ENCODE data around the gene IL17REL.

IL17REL gene

DNA sequence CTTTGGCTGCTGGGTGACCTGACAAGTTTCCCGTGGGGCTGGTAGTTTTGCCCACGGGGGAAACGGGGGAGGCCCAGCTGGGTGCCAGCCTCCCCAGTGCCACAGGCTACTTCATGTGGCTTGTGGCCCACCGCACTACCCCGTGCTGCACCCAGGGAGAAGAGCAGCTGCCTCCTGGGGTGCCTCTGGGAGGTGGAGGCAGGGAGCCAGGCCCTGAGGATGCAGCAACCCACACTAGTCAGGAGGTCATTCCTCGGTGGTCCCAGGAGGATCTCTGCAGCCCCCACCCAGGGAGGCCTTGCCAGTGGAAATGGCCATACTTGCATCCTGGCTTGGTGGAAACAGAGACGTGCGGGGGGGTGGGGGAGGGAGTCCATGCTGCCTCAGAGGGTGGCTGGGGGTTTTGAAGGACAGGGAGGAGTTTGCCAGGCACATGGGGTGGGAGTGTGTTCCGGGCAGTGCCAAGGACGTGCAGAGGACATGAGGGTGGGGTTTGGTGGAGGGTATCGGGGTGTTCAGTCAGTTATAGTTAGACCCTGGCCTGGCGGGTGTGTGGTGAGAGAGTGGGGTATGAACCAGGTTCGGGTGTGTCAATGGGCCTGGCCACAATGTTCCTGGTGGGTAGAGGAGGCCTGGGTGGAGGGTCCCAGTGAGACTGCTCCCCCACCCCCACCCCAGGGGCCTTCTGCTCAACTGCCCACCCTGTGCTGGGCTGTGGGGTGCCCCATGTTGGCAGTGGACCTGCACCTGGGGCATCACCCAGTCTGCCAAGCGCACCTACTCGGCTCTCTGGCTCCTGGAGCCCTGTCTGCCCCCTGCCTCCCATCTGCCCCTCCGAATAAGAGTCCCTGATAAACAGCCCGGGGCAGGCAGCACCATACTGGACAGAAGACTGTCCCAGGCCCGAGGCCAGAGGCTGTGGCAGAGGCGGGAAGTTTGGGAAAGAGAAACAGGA is 48.2 kb downstream of the IL17REL start:
- H3K79me1 ChIP-seq (ENCODE audit: low read depth, low read length), result peaks cover 27% of the 10 kb centered on the region
- no peak overlapping the region for H3K4me2 ChIP-seq (ENCODE audit: insufficient read depth, low read length, poor library complexity, severe bottlenecking)
- H3K18ac ChIP-seq (ENCODE audit: low read length), result no peak overlapping the region
- peak overlapping the region; percentile 66 for H2BK5ac ChIP-seq (ENCODE audit: low read length)
- H2AK5ac ChIP-seq (ENCODE audit: low read depth, low read length), result peak overlapping the region; percentile 81
- no peak overlapping the region for H4K91ac ChIP-seq (ENCODE audit: low read depth, low read length, poor library complexity)
- DNase-seq (ENCODE audit: low spot score), result no peak
- peaks cover 28 to 29% of the 10 kb centered on the region in 2 donors for H3K4me1 ChIP-seq (ENCODE audit: control insufficient read depth in 2 of 2, insufficient read depth in 1 of 2, low read depth in 1 of 2, low read length in 2 of 2)
- H3K36me3 ChIP-seq (replicated peaks in 1 of 2; ENCODE audit: control insufficient read depth in 2 of 2, insufficient read depth in 2 of 2, low read length in 2 of 2), result peaks cover 21 to 29% of the 10 kb centered on the region in 2 donors
- H3K27ac ChIP-seq (replicated peaks; ENCODE audit: low read length), result no peak overlapping the region
- peaks cover 0 to 2% (median 0%) of the 10 kb centered on the region in 3 experiments for H3K27me3 ChIP-seq (ENCODE audit: control insufficient read depth in 3 of 3, insufficient read depth in 3 of 3, low read depth in 1 of 3, low read length in 3 of 3)
- no peak overlapping the region for H2AFZ ChIP-seq (ENCODE audit: low read length)
- no CpG with 5 or more reads among the region's 19 CpGs for WGBS, 2 donors (ENCODE audit: extremely low coverage in 2 of 2, insufficient read length in 2 of 2, insufficient replicate concordance in 1 of 2)
- no peak overlapping the region for H3K14ac ChIP-seq (ENCODE audit: low read length)
- no peak overlapping the region for H2BK12ac ChIP-seq (ENCODE audit: low read length)
- H3K4ac ChIP-seq (ENCODE audit: low read length), result no peak overlapping the region
- no peak overlapping the region for H2BK15ac ChIP-seq (ENCODE audit: low read length)
- peak overlapping the region; percentile 81 for H3K9ac ChIP-seq (ENCODE audit: low read depth, low read length, poor library complexity)
- no peak overlapping the region for H3K4me3 ChIP-seq (ENCODE audit: low read length in 2 of 2)
- no peak overlapping the region for H2BK120ac ChIP-seq (ENCODE audit: low read depth, low read length)
- no peak overlapping the region for H4K8ac ChIP-seq (ENCODE audit: low read depth, low read length)
- H3K9me3 ChIP-seq (replicated peaks in 1 of 2; ENCODE audit: control insufficient read depth in 2 of 2, insufficient read depth in 1 of 2, low read depth in 1 of 2, low read length in 2 of 2), result no peaks in the 10 kb centered on the region
- peak overlapping the region; percentile 73 for H3K23ac ChIP-seq (ENCODE audit: low read depth, low read length, poor library complexity)

DNA sequence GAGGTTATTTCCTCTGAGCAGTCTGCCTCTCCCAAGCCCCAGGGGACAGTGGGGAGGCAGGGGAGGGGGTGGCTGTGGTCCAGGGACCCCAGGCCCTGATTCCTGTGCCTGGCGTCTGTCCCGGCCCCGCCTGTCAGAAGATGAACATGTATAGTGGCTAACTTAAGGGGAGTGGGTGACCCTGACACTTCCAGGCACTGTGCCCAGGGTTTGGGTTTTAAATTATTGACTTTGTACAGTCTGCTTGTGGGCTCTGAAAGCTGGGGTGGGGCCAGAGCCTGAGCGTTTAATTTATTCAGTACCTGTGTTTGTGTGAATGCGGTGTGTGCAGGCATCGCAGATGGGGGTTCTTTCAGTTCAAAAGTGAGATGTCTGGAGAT is 48.9 kb downstream of the IL17REL start:
- H2BK12ac ChIP-seq (ENCODE audit: low read length), result no peak overlapping the region
- H3K4me3 ChIP-seq (ENCODE audit: low read length in 2 of 2), result no peak overlapping the region
- peak overlapping the region; percentile 66 for H2BK5ac ChIP-seq (ENCODE audit: low read length)
- H2BK120ac ChIP-seq (ENCODE audit: low read depth, low read length), result no peak overlapping the region
- peaks cover 26% of the 10 kb centered on the region for H3K79me1 ChIP-seq (ENCODE audit: low read depth, low read length)
- H3K27me3 ChIP-seq (ENCODE audit: control insufficient read depth in 3 of 3, insufficient read depth in 3 of 3, low read depth in 1 of 3, low read length in 3 of 3), result peaks cover 0 to 2% (median 0%) of the 10 kb centered on the region in 3 experiments
- no peak for DNase-seq (ENCODE audit: low spot score)
- H4K91ac ChIP-seq (ENCODE audit: low read depth, low read length, poor library complexity), result no peak overlapping the region
- H3K9ac ChIP-seq (ENCODE audit: low read depth, low read length, poor library complexity), result no peak overlapping the region
- H2BK15ac ChIP-seq (ENCODE audit: low read length), result no peak overlapping the region
- H3K36me3 ChIP-seq (replicated peaks in 1 of 2; ENCODE audit: control insufficient read depth in 2 of 2, insufficient read depth in 2 of 2, low read length in 2 of 2), result peaks cover 21 to 29% of the 10 kb centered on the region in 2 donors
- H2AK5ac ChIP-seq (ENCODE audit: low read depth, low read length), result peak overlapping the region; percentile 99
- no peak overlapping the region for H3K14ac ChIP-seq (ENCODE audit: low read length)
- H3K9me3 ChIP-seq (replicated peaks in 1 of 2; ENCODE audit: control insufficient read depth in 2 of 2, insufficient read depth in 1 of 2, low read depth in 1 of 2, low read length in 2 of 2), result no peaks in the 10 kb centered on the region
- H4K8ac ChIP-seq (ENCODE audit: low read depth, low read length), result no peak overlapping the region
- no peak overlapping the region for H3K27ac ChIP-seq (replicated peaks; ENCODE audit: low read length)
- H3K23ac ChIP-seq (ENCODE audit: low read depth, low read length, poor library complexity), result no peak overlapping the region
- H3K18ac ChIP-seq (ENCODE audit: low read length), result no peak overlapping the region
- H3K4ac ChIP-seq (ENCODE audit: low read length), result no peak overlapping the region
- no CpG with 5 or more reads among the region's 6 CpGs for WGBS, 2 donors (ENCODE audit: extremely low coverage in 2 of 2, insufficient read length in 2 of 2, insufficient replicate concordance in 1 of 2)
- H3K4me2 ChIP-seq (ENCODE audit: insufficient read depth, low read length, poor library complexity, severe bottlenecking), result no peak overlapping the region
- no peak overlapping the region for H2AFZ ChIP-seq (ENCODE audit: low read length)
- H3K4me1 ChIP-seq (ENCODE audit: control insufficient read depth in 2 of 2, insufficient read depth in 1 of 2, low read depth in 1 of 2, low read length in 2 of 2), result peaks cover 35 to 36% of the 10 kb centered on the region in 2 donors

DNA sequence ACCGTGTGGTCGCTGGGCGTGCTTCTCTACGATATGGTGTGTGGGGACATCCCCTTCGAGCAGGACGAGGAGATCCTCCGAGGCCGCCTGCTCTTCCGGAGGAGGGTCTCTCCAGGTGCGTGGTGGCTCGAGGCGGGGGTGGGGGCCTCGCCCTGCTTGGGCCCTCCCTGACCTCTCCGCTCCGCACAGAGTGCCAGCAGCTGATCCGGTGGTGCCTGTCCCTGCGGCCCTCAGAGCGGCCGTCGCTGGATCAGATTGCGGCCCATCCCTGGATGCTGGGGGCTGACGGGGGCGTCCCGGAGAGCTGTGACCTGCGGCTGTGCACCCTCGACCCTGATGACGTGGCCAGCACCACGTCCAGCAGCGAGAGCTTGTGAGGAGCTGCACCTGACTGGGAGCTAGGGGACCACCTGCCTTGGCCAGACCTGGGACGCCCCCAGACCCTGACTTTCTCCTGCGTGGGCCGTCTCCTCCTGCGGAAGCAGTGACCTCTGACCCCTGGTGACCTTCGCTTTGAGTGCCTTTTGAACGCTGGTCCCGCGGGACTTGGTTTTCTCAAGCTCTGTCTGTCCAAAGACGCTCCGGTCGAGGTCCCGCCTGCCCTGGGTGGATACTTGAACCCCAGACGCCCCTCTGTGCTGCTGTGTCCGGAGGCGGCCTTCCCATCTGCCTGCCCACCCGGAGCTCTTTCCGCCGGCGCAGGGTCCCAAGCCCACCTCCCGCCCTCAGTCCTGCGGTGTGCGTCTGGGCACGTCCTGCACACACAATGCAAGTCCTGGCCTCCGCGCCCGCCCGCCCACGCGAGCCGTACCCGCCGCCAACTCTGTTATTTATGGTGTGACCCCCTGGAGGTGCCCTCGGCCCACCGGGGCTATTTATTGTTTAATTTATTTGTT is 49.6 kb downstream of the IL17REL start:
- no CpG with 5 or more reads among the region's 63 CpGs for WGBS, 2 donors (ENCODE audit: extremely low coverage in 2 of 2, insufficient read length in 2 of 2, insufficient replicate concordance in 1 of 2)
- Histone ChIP-seq H3K23ac (ENCODE audit: low read depth, low read length, poor library complexity) (peak overlapping the region; percentile 85), H3K4ac (ENCODE audit: low read length) (no peak overlapping the region), H3K9ac (ENCODE audit: low read depth, low read length, poor library complexity) (peak overlapping the region; percentile 86), H3K27ac (replicated peaks; ENCODE audit: low read length) (peak overlapping the region; percentile 85), H2BK120ac (ENCODE audit: low read depth, low read length) (peak overlapping the region; percentile 72), H4K91ac (ENCODE audit: low read depth, low read length, poor library complexity) (peak overlapping the region; percentile 97), H3K79me1 (ENCODE audit: low read depth, low read length) (peaks cover 26% of the 10 kb centered on the region), H3K14ac (ENCODE audit: low read length) (peak overlapping the region; percentile 97), H3K9me3 (replicated peaks in 1 of 2; ENCODE audit: control insufficient read depth in 2 of 2, insufficient read depth in 1 of 2, low read depth in 1 of 2, low read length in 2 of 2) (no peaks in the 10 kb centered on the region), H2BK15ac (ENCODE audit: low read length) (peak overlapping the region; percentile 92), H3K4me1 (ENCODE audit: control insufficient read depth in 2 of 2, insufficient read depth in 1 of 2, low read depth in 1 of 2, low read length in 2 of 2) (peaks cover 34 to 36% of the 10 kb centered on the region in 2 donors), H2BK5ac (ENCODE audit: low read length) (peak overlapping the region; percentile 94), H3K36me3 (replicated peaks in 1 of 2; ENCODE audit: control insufficient read depth in 2 of 2, insufficient read depth in 2 of 2, low read length in 2 of 2) (peaks cover 21 to 29% of the 10 kb centered on the region in 2 donors), H2AK5ac (ENCODE audit: low read depth, low read length) (peak overlapping the region; percentile 99), H2BK12ac (ENCODE audit: low read length) (peak overlapping the region; percentile 97), H2AFZ (ENCODE audit: low read length) (no peak overlapping the region), H3K27me3 (ENCODE audit: control insufficient read depth in 3 of 3, insufficient read depth in 3 of 3, low read depth in 1 of 3, low read length in 3 of 3) (peaks cover 0 to 4% (median 2%) of the 10 kb centered on the region in 3 experiments), H4K8ac (ENCODE audit: low read depth, low read length) (no peak overlapping the region), H3K18ac (ENCODE audit: low read length) (peak overlapping the region; percentile 95), H3K4me3 (ENCODE audit: low read length in 2 of 2) (peak overlapping the region; percentile 19 to 58), H3K4me2 (ENCODE audit: insufficient read depth, low read length, poor library complexity, severe bottlenecking) (peak overlapping the region; percentile 91)
- DNase-seq (ENCODE audit: low spot score), result no peak

Data from neuronal stem cell (in vitro differentiated cells).